Esophagus muscularis mucosa (tissue), 4 donors: ENCODE data around the gene MICU1. TPM values are rescaled to one million over a fixed set of nuclear protein-coding genes. Genes with fewer than 3 reads are reported as not detected.
"Not testable (repeated sequence)": the region's sequence is repeated elsewhere in the genome, so short reads cannot be mapped to it uniquely, and the experiment has no call there.

Experiments
- DNase-seq: peaks from one replicate; pipeline ENCODE4 v3.0.0-alpha.2; 2017; ENCODE audit errors: extremely low spot score
- H3K27ac ChIP-seq, 4 donors: fragments of 200-600 bp; sonication (generic); replicated peaks in 1 of 4; 1 replicate in 3 of 4; 2 replicates in 1 of 4; pipeline ENCODE4 v1.5.1; 2016 to 2019; ENCODE audit warnings: mild to moderate bottlenecking in 1 of 4
- H3K27me3 ChIP-seq, 4 donors: fragments of 200-600 bp; sonication (generic); one replicate each; pipeline versions ENCODE4 v1.5.1 to v1.6.0; 2016 to 2019
- H3K36me3 ChIP-seq, 4 donors: fragments of 200-600 bp; sonication (generic); one replicate each; pipeline ENCODE4 v1.5.1; 2016 to 2019
- H3K4me1 ChIP-seq, 4 donors: fragments of 200-600 bp; sonication (generic); one replicate each; pipeline ENCODE4 v1.5.1; 2016 to 2019
- H3K4me3 ChIP-seq, 4 donors: fragments of 200-600 bp; sonication (generic); 1 replicate in 2 of 4; 2 replicates in 2 of 4; pipeline ENCODE4 v1.5.1; 2016 to 2019; ENCODE audit warnings: mild to moderate bottlenecking in 4 of 4, moderate library complexity in 1 of 4
- H3K9me3 ChIP-seq, 4 donors: fragments of 200-600 bp; sonication (generic); 1 replicate in 3 of 4; 2 replicates in 1 of 4; pipeline ENCODE4 v1.5.1; 2016 to 2019
- EP300 ChIP-seq: sonication (generic); formaldehyde crosslinking; IDR thresholded peaks from one replicate; pipeline ENCODE4 v1.6.1; 2017; ENCODE audit warnings: antibody characterized with exemption
- POLR2A ChIP-seq: fragments of 450-650 bp; IDR thresholded peaks from one replicate; pipeline ENCODE4 v1.6.1; 2017; ENCODE audit warnings: antibody characterized with exemption, moderate library complexity, mild to moderate bottlenecking, low read depth
- POLR2AphosphoS5 ChIP-seq, 2 donors: sonication (generic); formaldehyde crosslinking; IDR thresholded peaks; one replicate each; pipeline ENCODE4 v1.6.1; 2017; ENCODE audit warnings: antibody characterized with exemption in 2 of 2
- WGBS: methylation state at CpG from one replicate; pipeline ENCODE4 v1.1.5; 2018; 5-methylcytosine and 5-hydroxymethylcytosine counted together
- intact Hi-C: fragments of 100-400 bp; cut with DNase I; formaldehyde crosslinking; loops from one replicate; pipeline ENCODE4 v1.15.1; 2023
- total RNA-seq, 4 donors: library from RNA; depleted of rRNA; stranded (reverse); fragments of >200 nt; gene quantifications; one replicate each; pipeline versions ENCODE4 v1.1.0 to v1.2.1, GENCODE V29; 2016
- TF ChIP-seq, protein P1 (sequence below), 3 experiments: fragments of 200-600 bp in 2 of 3; fragments of 450-650 bp in 1 of 3; sonication (generic) in 2 of 3; IDR thresholded peaks; one replicate each; pipeline ENCODE4 v1.5.1; 2017 to 2019; ENCODE audit warnings: antibody characterized with exemption in 3 of 3, mild to moderate bottlenecking in 2 of 3, moderate library complexity in 1 of 3

The MICU1 gene
- total RNA-seq, 4 donors from 2014 or later: 31.6 to 39.7 (median 35.0) TPM

DNA sequence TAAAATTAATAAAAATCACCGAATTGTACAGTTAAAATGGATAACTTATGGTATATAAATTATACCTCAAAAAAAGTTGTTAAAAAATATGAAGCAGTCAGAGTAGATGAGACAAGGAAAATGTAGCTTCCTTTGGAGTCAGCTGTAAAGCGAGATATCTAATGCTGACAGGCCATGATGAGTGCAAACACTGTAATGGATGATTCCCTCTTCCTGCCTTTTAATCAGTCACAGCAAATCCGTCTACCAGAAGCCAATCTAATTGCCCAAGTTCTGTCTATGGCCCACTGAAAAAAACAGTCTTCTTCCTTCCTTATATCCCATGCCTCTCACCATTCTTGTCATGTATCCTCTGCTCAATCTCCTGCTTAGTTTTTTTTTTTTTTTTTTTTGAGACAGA is 211.2 kb downstream of the MICU1 start:
- DNase-seq: no peak
- Histone ChIP-seq H3K27me3 (no peaks in the 10 kb centered on the region), H3K9me3 (peaks cover 0 to 4% (median 0%) of the 10 kb centered on the region in 4 donors), H3K36me3 (peaks cover 0 to 5% (median under 1%) of the 10 kb centered on the region in 4 donors), H3K4me3 (no peak overlapping the region), H3K27ac (no peak overlapping the region), H3K4me1 (no peaks in the 10 kb centered on the region)
- TF ChIP-seq EP300: no peak
- WGBS: 96% methylated on average over 3 of the region's 3 CpGs
- intact Hi-C loops: no loop called here

DNA sequence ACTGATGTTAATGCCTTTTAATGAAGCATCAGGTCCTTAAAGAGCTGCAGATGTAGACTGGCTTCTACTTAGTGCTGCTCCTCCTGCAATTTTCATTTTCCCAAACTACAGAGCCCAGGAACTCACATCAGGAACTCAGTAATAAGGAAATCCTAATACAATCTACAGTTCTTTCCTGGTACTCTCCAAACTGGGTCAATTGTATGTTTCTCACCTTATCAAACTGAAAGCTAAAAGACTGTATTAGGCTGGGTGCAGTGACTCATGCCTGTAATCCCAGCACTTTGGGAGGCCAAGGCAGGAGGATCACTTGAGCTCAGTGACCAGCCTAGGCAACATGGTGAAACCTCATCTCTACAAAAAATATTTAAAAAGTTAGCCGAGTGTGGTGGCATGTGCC is 216.7 kb downstream of the MICU1 start:
- TF ChIP-seq POLR2A (no peak), EP300 (no peak), POLR2AphosphoS5 (IDR thresholded peaks at IDR 0.05) (no peak)
- Histone ChIP-seq H3K27ac (no peak overlapping the region), H3K36me3 (peaks cover 0 to 20% (median 0%) of the 10 kb centered on the region in 4 donors), H3K27me3 (no peaks in the 10 kb centered on the region), H3K4me1 (no peaks in the 10 kb centered on the region), H3K4me3 (no peak overlapping the region), H3K9me3 (peaks cover 0 to 4% (median 0%) of the 10 kb centered on the region in 4 donors)
- WGBS: 79% methylated on average over 1 of the region's 1 CpG
- no peak for DNase-seq
- intact Hi-C loops: no loop called here

DNA sequence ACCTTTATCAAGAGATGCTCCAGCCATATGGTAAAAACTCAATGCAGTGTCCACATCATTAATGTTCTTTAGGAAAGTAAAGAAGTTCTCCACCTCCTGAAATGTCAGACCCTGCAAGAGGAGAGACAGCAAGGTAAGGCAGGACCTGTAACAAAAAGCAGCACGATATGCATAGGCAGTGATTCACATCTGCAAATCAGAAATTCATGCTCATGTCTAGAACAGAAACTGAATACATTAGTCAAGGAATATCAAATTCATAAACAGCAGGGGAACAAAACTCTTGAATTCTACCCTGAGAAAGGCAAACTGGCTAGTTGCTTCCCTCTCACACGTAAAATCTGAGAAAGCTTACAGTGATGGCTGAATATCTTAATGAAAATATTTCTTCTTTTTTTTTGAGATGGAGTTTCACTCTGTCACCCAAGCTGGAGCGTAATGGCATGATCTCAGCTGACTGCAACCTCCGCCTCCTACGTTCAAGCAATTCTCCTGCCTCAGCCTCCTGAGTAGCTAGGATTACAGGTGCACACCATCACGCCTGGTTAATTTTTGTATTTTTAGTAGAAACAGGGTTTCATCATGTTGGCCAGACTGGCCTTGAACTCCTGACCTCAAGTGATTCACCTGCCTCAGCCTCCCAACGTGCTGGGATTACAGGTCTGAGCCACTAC is 217.8 kb downstream of the MICU1 start:
- no peak for DNase-seq
- WGBS: 96% methylated on average over 7 of the region's 7 CpGs
- no peaks in the 10 kb centered on the region for H3K9me3 ChIP-seq
- H3K27me3 ChIP-seq: no peaks in the 10 kb centered on the region
- H3K27ac ChIP-seq: no peak overlapping the region
- peaks cover 0 to 24% (median 0%) of the 10 kb centered on the region in 4 donors for H3K36me3 ChIP-seq
- H3K4me1 ChIP-seq: no peaks in the 10 kb centered on the region
- H3K4me3 ChIP-seq: no peak overlapping the region
- no peak for TF ChIP-seq POLR2A
- TF ChIP-seq EP300: no peak
- TF ChIP-seq POLR2AphosphoS5 (IDR thresholded peaks at IDR 0.05): no peak
- TF ChIP-seq, protein P1, sequence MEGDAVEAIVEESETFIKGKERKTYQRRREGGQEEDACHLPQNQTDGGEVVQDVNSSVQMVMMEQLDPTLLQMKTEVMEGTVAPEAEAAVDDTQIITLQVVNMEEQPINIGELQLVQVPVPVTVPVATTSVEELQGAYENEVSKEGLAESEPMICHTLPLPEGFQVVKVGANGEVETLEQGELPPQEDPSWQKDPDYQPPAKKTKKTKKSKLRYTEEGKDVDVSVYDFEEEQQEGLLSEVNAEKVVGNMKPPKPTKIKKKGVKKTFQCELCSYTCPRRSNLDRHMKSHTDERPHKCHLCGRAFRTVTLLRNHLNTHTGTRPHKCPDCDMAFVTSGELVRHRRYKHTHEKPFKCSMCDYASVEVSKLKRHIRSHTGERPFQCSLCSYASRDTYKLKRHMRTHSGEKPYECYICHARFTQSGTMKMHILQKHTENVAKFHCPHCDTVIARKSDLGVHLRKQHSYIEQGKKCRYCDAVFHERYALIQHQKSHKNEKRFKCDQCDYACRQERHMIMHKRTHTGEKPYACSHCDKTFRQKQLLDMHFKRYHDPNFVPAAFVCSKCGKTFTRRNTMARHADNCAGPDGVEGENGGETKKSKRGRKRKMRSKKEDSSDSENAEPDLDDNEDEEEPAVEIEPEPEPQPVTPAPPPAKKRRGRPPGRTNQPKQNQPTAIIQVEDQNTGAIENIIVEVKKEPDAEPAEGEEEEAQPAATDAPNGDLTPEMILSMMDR (IDR thresholded peaks at IDR 0.05): no peak
- intact Hi-C loops: no loop called here

DNA sequence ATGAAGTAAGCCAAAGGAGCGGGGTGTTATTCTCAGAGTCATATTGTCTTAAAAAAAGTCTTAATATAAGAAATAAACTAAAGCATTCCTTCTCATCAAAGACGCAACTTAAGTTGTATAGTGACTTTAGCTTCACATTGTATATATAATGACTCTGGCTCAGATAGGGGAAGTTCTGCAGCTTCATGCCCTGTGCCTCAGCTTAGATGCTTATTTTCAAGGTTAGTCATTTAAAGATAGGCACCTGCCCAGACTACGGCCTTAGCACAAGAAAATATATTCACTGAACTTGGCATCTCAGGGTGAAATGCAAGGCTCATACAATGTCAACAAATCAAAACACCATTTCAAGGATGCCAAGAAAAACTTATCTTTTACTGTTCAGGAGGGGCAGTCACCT is 218.4 kb downstream of the MICU1 start:
- no peaks in the 10 kb centered on the region for H3K9me3 ChIP-seq
- H3K27me3 ChIP-seq: no peaks in the 10 kb centered on the region
- peaks cover 0 to 24% (median 0%) of the 10 kb centered on the region in 4 donors for H3K36me3 ChIP-seq
- DNase-seq: no peak
- H3K4me1 ChIP-seq: no peaks in the 10 kb centered on the region
- WGBS: 93% methylated on average over 3 of the region's 3 CpGs
- TF ChIP-seq EP300 (no peak), POLR2A (no peak), POLR2AphosphoS5 (IDR thresholded peaks at IDR 0.05) (no peak)
- TF ChIP-seq, protein P1 (IDR thresholded peaks at IDR 0.05): no peak
- intact Hi-C loops: no loop called here
- H3K27ac ChIP-seq: no peak overlapping the region
- H3K4me3 ChIP-seq: no peak overlapping the region

DNA sequence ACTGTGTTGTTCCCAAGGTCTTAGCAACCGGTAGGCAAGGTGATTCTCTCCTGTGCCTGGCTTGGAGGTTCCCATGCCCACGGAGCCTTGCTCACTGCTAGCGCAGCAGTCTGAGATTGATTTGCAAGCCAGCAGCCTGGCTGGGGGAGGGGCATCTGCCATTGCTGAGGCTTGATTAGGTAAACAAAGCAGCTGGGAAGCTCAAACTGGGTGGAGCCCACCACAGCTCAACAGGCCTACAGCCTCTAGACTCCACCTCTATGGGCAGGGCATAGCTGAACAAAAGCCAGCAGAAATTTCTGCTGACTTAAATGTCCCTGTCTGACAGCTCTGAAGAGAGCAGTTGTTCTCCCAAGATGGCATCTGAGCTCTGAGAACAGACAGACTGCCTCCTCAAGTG is 230.3 kb downstream of the MICU1 start:
- H3K27ac ChIP-seq, H3K27me3 ChIP-seq, H3K4me1 ChIP-seq, intact Hi-C loops, H3K4me3 ChIP-seq, DNase-seq, H3K9me3 ChIP-seq: not testable (repeated sequence)
- peaks cover 0 to 11% (median 0%) of the 10 kb centered on the region in 4 donors for H3K36me3 ChIP-seq
- 89% methylated on average over 1 of the region's 3 CpGs for WGBS

DNA sequence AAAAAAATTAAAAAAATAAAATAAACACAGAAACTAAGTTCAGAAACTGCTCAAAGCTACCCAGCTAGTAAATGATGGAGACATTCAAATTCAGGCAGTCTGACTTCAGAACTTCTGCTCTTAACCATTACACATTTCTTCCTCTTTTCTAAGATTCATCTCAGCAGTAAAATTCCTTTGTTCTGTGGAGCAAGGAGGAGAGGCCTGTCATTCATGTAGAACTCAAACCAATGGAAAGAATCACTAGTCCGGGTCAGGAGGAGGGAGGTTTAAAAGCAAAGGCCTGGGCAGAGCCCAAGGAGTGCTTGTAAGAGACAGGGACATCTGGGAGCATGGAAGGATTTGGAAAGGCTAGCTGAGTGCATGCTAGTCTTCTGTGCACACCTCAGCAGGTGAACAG is 233.3 kb downstream of the MICU1 start:
- H3K27me3 ChIP-seq: no peaks in the 10 kb centered on the region
- DNase-seq: no peak
- TF ChIP-seq EP300: no peak
- TF ChIP-seq, protein P1 (IDR thresholded peaks at IDR 0.05): no peak
- TF ChIP-seq POLR2A: no peak
- no peak for TF ChIP-seq POLR2AphosphoS5 (IDR thresholded peaks at IDR 0.05)
- H3K27ac ChIP-seq: no peak overlapping the region
- H3K4me1 ChIP-seq: no peaks in the 10 kb centered on the region
- H3K36me3 ChIP-seq: peaks cover 0 to 11% (median 0%) of the 10 kb centered on the region in 4 donors
- 100% methylated on average over 1 of the region's 1 CpG for WGBS
- no peak overlapping the region for H3K4me3 ChIP-seq
- intact Hi-C loops: no loop called here
- no peaks in the 10 kb centered on the region for H3K9me3 ChIP-seq
